ENCODE data around the gene ZFC3H1. TPM values are rescaled to one million over a fixed set of nuclear protein-coding genes. Genes with fewer than 3 reads are reported as not detected.

ZFC3H1 gene
- 8.0 to 19.0 TPM (median 15.9 TPM) in 5 replicates for total RNA-seq (2022; extraction: Qiagen RNA extraction; ENCODE audit: low read depth)

GRCh38 chr12:71663561-71664410 lies at the start of gene ZFC3H1, which contains the start of gene THAP2:
Gene ZFC3H1, minus strand, starts transcription at chr12:71663848. Its CDS starts 238 bp downstream, at chr12:71663610.
Gene THAP2, plus strand, starts transcription at chr12:71664301. Its CDS starts 209 bp downstream, at chr12:71664510.

GRCh38 chr12:71685914-71686657 lies 22.4 kb upstream of the ZFC3H1 start, which contains the start of gene TMEM19:
Gene TMEM19, plus strand, starts transcription at chr12:71686082. Its CDS starts 599 bp downstream, at chr12:71686681.

Other genes with a start within 250 kb of the ZFC3H1 start
- gene LGR5, start 224.1 kb downstream of the ZFC3H1 start, total RNA-seq (2022; extraction: Qiagen RNA extraction; ENCODE audit: low read depth), result not detected in 5 replicates
- gene THAP2, start 453 bp upstream of the ZFC3H1 start, total RNA-seq (2022; extraction: Qiagen RNA extraction; ENCODE audit: low read depth), result 2.5 to 5.3 TPM (median 4.0 TPM) in 5 replicates
- gene TMEM19, start 22.2 kb upstream of the ZFC3H1 start, total RNA-seq (2022; extraction: Qiagen RNA extraction; ENCODE audit: low read depth), result 28.9 to 36.1 TPM (median 34.3 TPM) in 5 replicates
- gene RAB21, start 91.0 kb upstream of the ZFC3H1 start, total RNA-seq (2022; extraction: Qiagen RNA extraction; ENCODE audit: low read depth), result 28.9 to 56.1 TPM (median 42.4 TPM) in 5 replicates
- gene TBC1D15, start 175.9 kb upstream of the ZFC3H1 start, total RNA-seq (2022; extraction: Qiagen RNA extraction; ENCODE audit: low read depth), result 17.1 to 29.2 TPM (median 24.2 TPM) in 5 replicates